Parathyroid adenoma (tissue), 2 donors: ENCODE measurements around the gene JAK3.

ENCODE experiments used
- H2AFZ ChIP-seq: fragments of 300-600 bp; sonication (generic); one replicate; pipeline ENCODE4 v1.7.0; 2017; ENCODE audit warnings: antibody characterized with exemption, mild to moderate bottlenecking
- H3K27ac ChIP-seq: fragments of 300-600 bp; sonication (generic); one replicate; pipeline ENCODE4 v1.7.0; 2017
- H3K27me3 ChIP-seq: fragments of 300-600 bp; sonication (generic); one replicate; pipeline ENCODE4 v1.7.0; 2017; ENCODE audit warnings: low read length; ENCODE audit not compliant: control insufficient read depth, insufficient read depth
- H3K36me3 ChIP-seq: fragments of 300-600 bp; sonication (generic); one replicate; pipeline ENCODE4 v1.7.0; 2017; ENCODE audit warnings: low read length; ENCODE audit not compliant: control insufficient read depth, insufficient read depth
- H3K4me1 ChIP-seq: fragments of 300-600 bp; sonication (generic); one replicate; pipeline ENCODE4 v1.7.0; 2017; ENCODE audit warnings: control low read depth
- H3K4me2 ChIP-seq: fragments of 300-600 bp; sonication (generic); one replicate; pipeline ENCODE4 v1.7.0; 2017; ENCODE audit warnings: low read length
- H3K4me3 ChIP-seq: fragments of 300-600 bp; sonication (generic); one replicate; pipeline ENCODE4 v1.7.0; 2017; ENCODE audit warnings: low read depth, low read length
- H3K79me2 ChIP-seq: fragments of 300-600 bp; sonication (generic); one replicate; pipeline ENCODE4 v1.7.0; 2017; ENCODE audit warnings: control low read depth
- H3K9ac ChIP-seq: fragments of 300-600 bp; sonication (generic); one replicate; pipeline ENCODE4 v1.7.0; 2017; ENCODE audit warnings: mild to moderate bottlenecking
- H3K9me3 ChIP-seq: fragments of 300-600 bp; sonication (generic); one replicate; pipeline ENCODE4 v1.7.0; 2017; ENCODE audit warnings: low read length; ENCODE audit not compliant: control insufficient read depth
- TF ChIP-seq, protein P1 (sequence below): fragments of 300-600 bp; sonication (generic); IDR thresholded peaks from one replicate; pipeline ENCODE4 v1.7.0; 2017; ENCODE audit warnings: antibody characterized with exemption, mild to moderate bottlenecking
- donor health status: primary hyperparathyroidism.

Gene JAK3

GRCh38 chr19:17871032-17871877 is 23.5 kb upstream of the JAK3 start:
- Histone ChIP-seq H2AFZ (peak overlapping the region; percentile 49), H3K27me3 (no peaks in the 10 kb centered on the region), H3K36me3 (no peaks in the 10 kb centered on the region), H3K27ac (no peak overlapping the region), H3K4me2 (no peak overlapping the region), H3K4me1 (no peaks in the 10 kb centered on the region), H3K79me2 (no peaks in the 10 kb centered on the region), H3K9me3 (no peaks in the 10 kb centered on the region), H3K9ac (no peak overlapping the region), H3K4me3 (no peak overlapping the region)
- TF ChIP-seq, protein P1, sequence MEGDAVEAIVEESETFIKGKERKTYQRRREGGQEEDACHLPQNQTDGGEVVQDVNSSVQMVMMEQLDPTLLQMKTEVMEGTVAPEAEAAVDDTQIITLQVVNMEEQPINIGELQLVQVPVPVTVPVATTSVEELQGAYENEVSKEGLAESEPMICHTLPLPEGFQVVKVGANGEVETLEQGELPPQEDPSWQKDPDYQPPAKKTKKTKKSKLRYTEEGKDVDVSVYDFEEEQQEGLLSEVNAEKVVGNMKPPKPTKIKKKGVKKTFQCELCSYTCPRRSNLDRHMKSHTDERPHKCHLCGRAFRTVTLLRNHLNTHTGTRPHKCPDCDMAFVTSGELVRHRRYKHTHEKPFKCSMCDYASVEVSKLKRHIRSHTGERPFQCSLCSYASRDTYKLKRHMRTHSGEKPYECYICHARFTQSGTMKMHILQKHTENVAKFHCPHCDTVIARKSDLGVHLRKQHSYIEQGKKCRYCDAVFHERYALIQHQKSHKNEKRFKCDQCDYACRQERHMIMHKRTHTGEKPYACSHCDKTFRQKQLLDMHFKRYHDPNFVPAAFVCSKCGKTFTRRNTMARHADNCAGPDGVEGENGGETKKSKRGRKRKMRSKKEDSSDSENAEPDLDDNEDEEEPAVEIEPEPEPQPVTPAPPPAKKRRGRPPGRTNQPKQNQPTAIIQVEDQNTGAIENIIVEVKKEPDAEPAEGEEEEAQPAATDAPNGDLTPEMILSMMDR = no peak

DNA sequence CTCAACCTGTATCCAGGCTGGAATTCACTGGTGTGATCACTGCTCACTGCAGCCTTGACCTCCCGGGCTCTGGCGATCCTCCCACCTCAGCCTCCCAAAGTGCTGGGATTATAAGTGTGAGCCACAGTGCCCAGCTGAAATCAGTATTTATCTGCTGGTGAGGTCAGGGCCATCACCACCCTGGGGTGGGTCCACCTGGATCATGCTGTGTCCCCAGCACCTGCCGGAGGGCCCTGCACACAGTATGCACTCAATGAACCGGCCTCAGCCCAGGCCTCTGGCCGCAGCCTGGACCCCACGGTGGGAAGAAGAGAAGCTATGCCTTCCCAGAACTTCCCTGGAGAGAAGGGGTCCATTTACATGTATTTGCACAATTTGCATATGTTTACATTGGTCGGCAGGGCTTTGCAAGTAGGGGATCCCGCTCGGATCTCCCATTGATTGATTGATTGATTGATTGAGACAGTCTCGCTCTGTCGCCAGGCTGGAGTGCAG is 21.4 kb upstream of the JAK3 start:
- Histone ChIP-seq H3K4me1 (no peaks in the 10 kb centered on the region), H3K4me3 (no peak overlapping the region), H2AFZ (no peak overlapping the region), H3K27ac (no peak overlapping the region), H3K36me3 (no peaks in the 10 kb centered on the region), H3K27me3 (no peaks in the 10 kb centered on the region), H3K9ac (no peak overlapping the region), H3K9me3 (no peaks in the 10 kb centered on the region), H3K4me2 (no peak overlapping the region), H3K79me2 (no peaks in the 10 kb centered on the region)
- TF ChIP-seq, protein P1 = no peak

GRCh38 chr19:17868669-17869068 is 20.9 kb upstream of the JAK3 start:
- no peaks in the 10 kb centered on the region for H3K27me3 ChIP-seq

GRCh38 chr19:17866964-17867486 is 19.2 kb upstream of the JAK3 start:
- Histone ChIP-seq H2AFZ (no peak overlapping the region), H3K36me3 (no peaks in the 10 kb centered on the region), H3K4me3 (no peak overlapping the region), H3K9ac (no peak overlapping the region), H3K4me2 (no peak overlapping the region), H3K27me3 (no peaks in the 10 kb centered on the region), H3K27ac (no peak overlapping the region), H3K4me1 (no peaks in the 10 kb centered on the region), H3K9me3 (no peaks in the 10 kb centered on the region), H3K79me2 (no peaks in the 10 kb centered on the region)
- TF ChIP-seq, protein P1 = no peak

More at GRCh38 chr19:17868669-17869068, 20.9 kb upstream of the JAK3 start:
- Histone ChIP-seq H3K36me3 (no peaks in the 10 kb centered on the region), H3K4me2 (no peak overlapping the region), H2AFZ (no peak overlapping the region), H3K79me2 (no peaks in the 10 kb centered on the region), H3K4me1 (no peaks in the 10 kb centered on the region), H3K9me3 (no peaks in the 10 kb centered on the region), H3K27ac (no peak overlapping the region), H3K4me3 (no peak overlapping the region), H3K9ac (no peak overlapping the region)
- TF ChIP-seq, protein P1 = no peak
